K562 (cell line): Measurements from ENCODE around the gene RGS5. TPM values are rescaled to one million over a fixed set of nuclear protein-coding genes. Genes with fewer than 3 reads are reported as not detected.

ENCODE experiments used
- ATAC-seq: fragments of 200-7000 bp; cut with Tn5 transposase; 3 replicates; pipeline ENCODE4 v1.9.1; 2020; ENCODE audit warnings: moderate library complexity
- BruUV-seq: library from RNA; stranded (reverse); fragments of 400-500 nt; replicated peaks from 2 replicates; lab custom pipeline; 2021; lab: Mats Ljungman, UMichigan
- CTCF ChIA-PET: fragments of 300-600 bp; formaldehyde crosslinking; extraction: SDS; loops from one replicate; lab custom pipeline; 2021; ENCODE audit warnings: low intra/inter-chr PET ratio; lab: Yijun Ruan, JAX
- POLR2A ChIA-PET: fragments of 300-600, 350-650 bp; sonication (Branson Sonifier 250); formaldehyde crosslinking; extraction: SDS; loops from one replicate; lab custom pipeline; 2021; ENCODE audit warnings: antibody characterized with exemption, inconsistent platforms; lab: Yijun Ruan, JAX
- DNase-seq, 4 experiments: peaks; one replicate each; pipeline versions ENCODE4 v3.0.0 to v3.0.0-alpha.2; 2011 to 2018; ENCODE audit warnings: low spot score in 3 of 4, mixed read lengths in 3 of 4; ENCODE audit errors: extremely low read depth in 1 of 4
- FAIRE-seq: peaks from 2 replicates; lab custom pipeline; 2011; peaks lifted over from hg19 to GRCh38; lab: Jason Lieb, UNC
- H2AFZ ChIP-seq: 2 replicates; pipeline ENCODE4 v1.6.0; 2011; ENCODE audit warnings: low read depth, low read length, control low read depth, inconsistent platforms
- H3K27ac ChIP-seq: fragments of 200-600 bp; 3 replicates; pipeline ENCODE4 v1.8.0; 2011; ENCODE audit warnings: low read depth, mild to moderate bottlenecking, control low read depth, inconsistent platforms, low read length, moderate library complexity, mixed read lengths; ENCODE audit errors: extremely low read depth
- H3K27me3 ChIP-seq, 2 experiments: fragments of 300-600 bp in 1 of 2; 2 replicates in 1 of 2; 3 replicates in 1 of 2; pipeline versions ENCODE4 v1.6.0 to v1.8.0; 2011; ENCODE audit warnings: inconsistent platforms in 2 of 2, low read length in 2 of 2, mild to moderate bottlenecking in 1 of 2, mixed read lengths in 1 of 2, moderate library complexity in 1 of 2; ENCODE audit not compliant: control insufficient read depth in 2 of 2, insufficient read depth in 2 of 2
- H3K36me3 ChIP-seq: fragments of 300-600 bp; 3 replicates; pipeline ENCODE4 v1.8.0; 2011; ENCODE audit warnings: mild to moderate bottlenecking, low read length, inconsistent platforms; ENCODE audit not compliant: control insufficient read depth, insufficient read depth
- H3K4me1 ChIP-seq, 2 experiments: fragments of 200-600 bp in 1 of 2; replicated peaks in 1 of 2; 2 replicates in 1 of 2; 3 replicates in 1 of 2; pipeline versions ENCODE4 v1.5.1 to v1.8.0; 2011; ENCODE audit warnings: inconsistent platforms in 2 of 2, low read length in 2 of 2, mild to moderate bottlenecking in 1 of 2, mixed read lengths in 1 of 2, moderate library complexity in 1 of 2; ENCODE audit not compliant: control insufficient read depth in 2 of 2, insufficient read depth in 2 of 2
- H3K4me2 ChIP-seq: 2 replicates; pipeline ENCODE4 v1.6.1; 2011; ENCODE audit warnings: low read length, control low read depth, inconsistent platforms, mixed read lengths; ENCODE audit not compliant: insufficient read depth
- H3K4me3 ChIP-seq: fragments of 200-600 bp; sonication (generic), shearing (Covaris generic); 2 replicates; pipeline ENCODE4 v1.5.1; 2016; ENCODE audit warnings: control low read depth, inconsistent platforms
- H3K79me2 ChIP-seq: fragments of 200-600 bp; 3 replicates; pipeline ENCODE4 v1.8.0; 2011; ENCODE audit warnings: low read length, inconsistent platforms; ENCODE audit not compliant: control insufficient read depth, insufficient read depth
- H3K9ac ChIP-seq, 2 experiments: 2 replicates each; pipeline versions ENCODE4 v1.6.0 to v1.6.1; 2011; ENCODE audit warnings: low read depth in 2 of 2, low read length in 2 of 2, control low read depth in 1 of 2, inconsistent platforms in 1 of 2, mild to moderate bottlenecking in 1 of 2, mixed read lengths in 1 of 2; ENCODE audit not compliant: insufficient read depth in 1 of 2
- H3K9me1 ChIP-seq: one replicate; pipeline ENCODE4 v1.6.0; 2011; ENCODE audit warnings: inconsistent platforms, mild to moderate bottlenecking, low read length, moderate library complexity; ENCODE audit not compliant: control insufficient read depth, insufficient read depth
- H3K9me3 ChIP-seq: replicated peaks from 2 replicates; pipeline ENCODE4 v1.5.1; 2011; ENCODE audit warnings: low read depth, low read length, inconsistent platforms; ENCODE audit not compliant: control insufficient read depth, insufficient read depth
- H4K20me1 ChIP-seq: replicated peaks from 2 replicates; pipeline ENCODE4 v1.6.1; 2011; ENCODE audit warnings: low read length, inconsistent platforms, mixed read lengths; ENCODE audit not compliant: control insufficient read depth, insufficient read depth
- GABPB1 ChIP-seq: sonication (generic); formaldehyde crosslinking; IDR thresholded peaks from 2 replicates; pipeline ENCODE4 v1.8.0; 2022; ENCODE audit warnings: mild to moderate bottlenecking, missing genetic modification reagents
- NCOA4 ChIP-seq: fragments of 450-650 bp; IDR thresholded peaks from 2 replicates; pipeline ENCODE4 v1.6.1; 2018; ENCODE audit warnings: mild to moderate bottlenecking; ENCODE audit not compliant: partially characterized antibody
- TOE1 ChIP-seq, 2 experiments: fragments of 450-650 bp in 1 of 2; sonication (generic) in 1 of 2; formaldehyde crosslinking in 1 of 2; IDR thresholded peaks; 2 replicates each; pipeline versions ENCODE4 v1.7.1 to v1.8.0; 2016 to 2022; ENCODE audit warnings: borderline replicate concordance in 2 of 2, mild to moderate bottlenecking in 2 of 2, antibody characterized with exemption in 1 of 2, inconsistent platforms in 1 of 2, low read depth in 1 of 2, missing genetic modification reagents in 1 of 2, moderate library complexity in 1 of 2
- ZSCAN29 ChIP-seq: fragments of 450-650 bp; IDR thresholded peaks from 2 replicates; pipeline ENCODE4 v1.6.1; 2017
- WGBS: fragments of 100-300 bp; shearing (Covaris generic); methylation state at CpG from one replicate; pipeline ENCODE4 v1.1.6; 2016; ENCODE audit warnings: low coverage, mixed read lengths; ENCODE audit not compliant: insufficient coverage; ENCODE audit errors: missing lambda C conversion rate; 5-methylcytosine and 5-hydroxymethylcytosine counted together
- in situ Hi-C: fragments of 300-500 bp; cut with MboI; formaldehyde crosslinking; loops from 4 replicates; pipeline ENCODE4 v1.15.0; 2018; ENCODE audit warnings: inconsistent platforms, mixed read lengths
- intact Hi-C: fragments of 100-400 bp; cut with micrococcal nuclease; formaldehyde crosslinking; loops from 2 replicates; pipeline ENCODE4 v1.14.2; 2022
- polyA plus RNA-seq, 8 experiments: library from polyadenylated mRNA; depleted of rRNA in 4 of 8; stranded (reverse) in 5 of 8; unstranded in 3 of 8; fragments of >200 nt; fragmentation: Nextera tagmentation in 2 of 8; fragmentation: Illumina TruSeq in 1 of 8; extraction: Ambion mirVana in 2 of 8; extraction: Trizol in 1 of 8; gene quantifications; 2 replicates each; pipeline versions ENCODE4 v1.2.1 to v1.2.3, GENCODE V29; 2011 to 2014; ENCODE audit warnings: inconsistent platforms in 1 of 8, missing spikeins in 1 of 8
- total RNA-seq, 7 experiments: library from RNA; depleted of rRNA in 6 of 7; stranded (reverse); fragments of >200 nt in 6 of 7; fragmentation: Illumina TruSeq in 2 of 7; extraction: Trizol in 2 of 7; gene quantifications; 2 replicates each; pipeline versions ENCODE4 v1.2.1 to v1.2.3, GENCODE V29; 2011 to 2021; ENCODE audit warnings: low replicate concordance in 1 of 7
- TF ChIP-seq, protein P1 (sequence below): fragments of 250-450 bp; sonication (Bioruptor Pico); IDR thresholded peaks from 2 replicates; pipeline ENCODE4 v1.4.0; 2020; ENCODE audit warnings: borderline replicate concordance
- TF ChIP-seq, protein P2 (sequence below): fragments of 450-650 bp; IDR thresholded peaks from 2 replicates; pipeline ENCODE4 v1.6.1; 2017; ENCODE audit warnings: antibody characterized with exemption
- TF ChIP-seq, protein P3 (sequence below): sonication (generic); formaldehyde crosslinking; IDR thresholded peaks from 2 replicates; pipeline ENCODE4 v1.9.0; 2022; ENCODE audit warnings: mild to moderate bottlenecking, missing genetic modification reagents
- TF ChIP-seq, protein P4 (sequence below): sonication (generic); formaldehyde crosslinking; IDR thresholded peaks from 2 replicates; pipeline ENCODE4 v1.4.0; 2020; ENCODE audit warnings: mild to moderate bottlenecking, missing genetic modification reagents
- TF ChIP-seq, protein P5 (sequence below): IDR thresholded peaks from 3 replicates; pipeline ENCODE4 v1.6.1; 2011; ENCODE audit warnings: borderline replicate concordance, mild to moderate bottlenecking, moderate library complexity; ENCODE audit not compliant: insufficient read length; ENCODE audit errors: extremely low read depth

RGS5 gene
- total and polyA plus RNA-seq, 9 of the 15 experiments (the other 6 are each of a cell fraction or from before 2014, with no cell fraction given): 0.71 to 5.3 (median 2.4) TPM

DNA sequence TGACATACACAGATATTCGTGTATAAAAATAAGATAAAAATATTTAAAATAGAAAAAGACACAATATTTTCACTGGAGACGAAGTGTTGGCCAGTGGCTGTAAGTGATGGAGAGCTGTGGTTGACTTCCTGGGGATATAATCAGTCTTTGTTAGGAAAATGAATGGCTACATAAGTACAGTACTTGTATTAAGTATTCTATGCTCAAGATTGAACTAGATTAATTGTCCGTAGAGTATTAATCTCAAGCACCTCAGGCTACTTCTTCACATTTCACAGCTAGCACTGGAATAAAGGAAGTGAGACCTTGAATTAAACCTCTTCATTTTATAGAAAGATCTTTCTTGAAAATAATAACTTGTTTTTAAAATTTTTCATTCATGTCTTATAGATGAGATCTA, 39.0 kb upstream of the RGS5 start:
- TF ChIP-seq, protein P1, sequence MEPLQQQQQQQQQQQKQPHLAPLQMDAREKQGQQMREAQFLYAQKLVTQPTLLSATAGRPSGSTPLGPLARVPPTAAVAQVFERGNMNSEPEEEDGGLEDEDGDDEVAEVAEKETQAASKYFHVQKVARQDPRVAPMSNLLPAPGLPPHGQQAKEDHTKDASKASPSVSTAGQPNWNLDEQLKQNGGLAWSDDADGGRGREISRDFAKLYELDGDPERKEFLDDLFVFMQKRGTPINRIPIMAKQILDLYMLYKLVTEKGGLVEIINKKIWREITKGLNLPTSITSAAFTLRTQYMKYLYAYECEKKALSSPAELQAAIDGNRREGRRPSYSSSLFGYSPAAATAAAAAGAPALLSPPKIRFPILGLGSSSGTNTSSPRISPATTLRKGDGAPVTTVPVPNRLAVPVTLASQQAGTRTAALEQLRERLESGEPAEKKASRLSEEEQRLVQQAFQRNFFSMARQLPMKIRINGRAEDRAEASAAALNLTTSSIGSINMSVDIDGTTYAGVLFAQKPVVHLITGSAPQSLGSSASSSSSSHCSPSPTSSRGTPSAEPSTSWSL (CRISPR knock-in tag): no peak
- no peak for TF ChIP-seq GABPB1 (CRISPR knock-in tag)
- TF ChIP-seq, protein P2, sequence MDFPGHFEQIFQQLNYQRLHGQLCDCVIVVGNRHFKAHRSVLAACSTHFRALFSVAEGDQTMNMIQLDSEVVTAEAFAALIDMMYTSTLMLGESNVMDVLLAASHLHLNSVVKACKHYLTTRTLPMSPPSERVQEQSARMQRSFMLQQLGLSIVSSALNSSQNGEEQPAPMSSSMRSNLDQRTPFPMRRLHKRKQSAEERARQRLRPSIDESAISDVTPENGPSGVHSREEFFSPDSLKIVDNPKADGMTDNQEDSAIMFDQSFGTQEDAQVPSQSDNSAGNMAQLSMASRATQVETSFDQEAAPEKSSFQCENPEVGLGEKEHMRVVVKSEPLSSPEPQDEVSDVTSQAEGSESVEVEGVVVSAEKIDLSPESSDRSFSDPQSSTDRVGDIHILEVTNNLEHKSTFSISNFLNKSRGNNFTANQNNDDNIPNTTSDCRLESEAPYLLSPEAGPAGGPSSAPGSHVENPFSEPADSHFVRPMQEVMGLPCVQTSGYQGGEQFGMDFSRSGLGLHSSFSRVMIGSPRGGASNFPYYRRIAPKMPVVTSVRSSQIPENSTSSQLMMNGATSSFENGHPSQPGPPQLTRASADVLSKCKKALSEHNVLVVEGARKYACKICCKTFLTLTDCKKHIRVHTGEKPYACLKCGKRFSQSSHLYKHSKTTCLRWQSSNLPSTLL: no peak
- TF ChIP-seq ZSCAN29: no peak
- TF ChIP-seq TOE1 (IDR thresholded peaks at IDR 0.05; ENCODE audit: borderline replicate concordance): no peak
- TF ChIP-seq TOE1 (CRISPR knock-in tag; IDR thresholded peaks at IDR 0.05; ENCODE audit: borderline replicate concordance, low read depth): no peak
- TF ChIP-seq, protein P3, sequence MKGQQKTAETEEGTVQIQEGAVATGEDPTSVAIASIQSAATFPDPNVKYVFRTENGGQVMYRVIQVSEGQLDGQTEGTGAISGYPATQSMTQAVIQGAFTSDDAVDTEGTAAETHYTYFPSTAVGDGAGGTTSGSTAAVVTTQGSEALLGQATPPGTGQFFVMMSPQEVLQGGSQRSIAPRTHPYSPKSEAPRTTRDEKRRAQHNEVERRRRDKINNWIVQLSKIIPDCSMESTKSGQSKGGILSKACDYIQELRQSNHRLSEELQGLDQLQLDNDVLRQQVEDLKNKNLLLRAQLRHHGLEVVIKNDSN (CRISPR knock-in tag): no peak
- TF ChIP-seq, protein P4, sequence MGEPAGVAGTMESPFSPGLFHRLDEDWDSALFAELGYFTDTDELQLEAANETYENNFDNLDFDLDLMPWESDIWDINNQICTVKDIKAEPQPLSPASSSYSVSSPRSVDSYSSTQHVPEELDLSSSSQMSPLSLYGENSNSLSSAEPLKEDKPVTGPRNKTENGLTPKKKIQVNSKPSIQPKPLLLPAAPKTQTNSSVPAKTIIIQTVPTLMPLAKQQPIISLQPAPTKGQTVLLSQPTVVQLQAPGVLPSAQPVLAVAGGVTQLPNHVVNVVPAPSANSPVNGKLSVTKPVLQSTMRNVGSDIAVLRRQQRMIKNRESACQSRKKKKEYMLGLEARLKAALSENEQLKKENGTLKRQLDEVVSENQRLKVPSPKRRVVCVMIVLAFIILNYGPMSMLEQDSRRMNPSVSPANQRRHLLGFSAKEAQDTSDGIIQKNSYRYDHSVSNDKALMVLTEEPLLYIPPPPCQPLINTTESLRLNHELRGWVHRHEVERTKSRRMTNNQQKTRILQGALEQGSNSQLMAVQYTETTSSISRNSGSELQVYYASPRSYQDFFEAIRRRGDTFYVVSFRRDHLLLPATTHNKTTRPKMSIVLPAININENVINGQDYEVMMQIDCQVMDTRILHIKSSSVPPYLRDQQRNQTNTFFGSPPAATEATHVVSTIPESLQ (CRISPR knock-in tag): no peak
- no peak for TF ChIP-seq NCOA4
- TF ChIP-seq, protein P5, sequence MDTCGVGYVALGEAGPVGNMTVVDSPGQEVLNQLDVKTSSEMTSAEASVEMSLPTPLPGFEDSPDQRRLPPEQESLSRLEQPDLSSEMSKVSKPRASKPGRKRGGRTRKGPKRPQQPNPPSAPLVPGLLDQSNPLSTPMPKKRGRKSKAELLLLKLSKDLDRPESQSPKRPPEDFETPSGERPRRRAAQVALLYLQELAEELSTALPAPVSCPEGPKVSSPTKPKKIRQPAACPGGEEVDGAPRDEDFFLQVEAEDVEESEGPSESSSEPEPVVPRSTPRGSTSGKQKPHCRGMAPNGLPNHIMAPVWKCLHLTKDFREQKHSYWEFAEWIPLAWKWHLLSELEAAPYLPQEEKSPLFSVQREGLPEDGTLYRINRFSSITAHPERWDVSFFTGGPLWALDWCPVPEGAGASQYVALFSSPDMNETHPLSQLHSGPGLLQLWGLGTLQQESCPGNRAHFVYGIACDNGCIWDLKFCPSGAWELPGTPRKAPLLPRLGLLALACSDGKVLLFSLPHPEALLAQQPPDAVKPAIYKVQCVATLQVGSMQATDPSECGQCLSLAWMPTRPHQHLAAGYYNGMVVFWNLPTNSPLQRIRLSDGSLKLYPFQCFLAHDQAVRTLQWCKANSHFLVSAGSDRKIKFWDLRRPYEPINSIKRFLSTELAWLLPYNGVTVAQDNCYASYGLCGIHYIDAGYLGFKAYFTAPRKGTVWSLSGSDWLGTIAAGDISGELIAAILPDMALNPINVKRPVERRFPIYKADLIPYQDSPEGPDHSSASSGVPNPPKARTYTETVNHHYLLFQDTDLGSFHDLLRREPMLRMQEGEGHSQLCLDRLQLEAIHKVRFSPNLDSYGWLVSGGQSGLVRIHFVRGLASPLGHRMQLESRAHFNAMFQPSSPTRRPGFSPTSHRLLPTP: no peak
- Histone ChIP-seq H3K4me1 (no peaks in the 10 kb centered on the region), H2AFZ (no peak overlapping the region), H3K27me3 (no peaks in the 10 kb centered on the region), H3K9ac (no peak overlapping the region), H3K4me3 (no peak overlapping the region), H3K4me2 (no peak overlapping the region), H3K9me1 (no peaks in the 10 kb centered on the region), H3K79me2 (no peaks in the 10 kb centered on the region), H3K27ac (no peak overlapping the region), H3K36me3 (no peaks in the 10 kb centered on the region), H4K20me1 (no peaks in the 10 kb centered on the region), H3K9me3 (no peaks in the 10 kb centered on the region)
- ChIA-PET POLR2A (no interaction called here), CTCF (no interaction called here)
- FAIRE-seq: no peak
- ATAC-seq: no peak
- no TSS peak for BruUV-seq
- DNase-seq: no peak
- intact Hi-C loops: no loop called here
- 1% methylated on average over 3 of the region's 3 CpGs for WGBS
- in situ Hi-C loops: no loop called here
